ENCODE measurements around the gene SCG5. TPM values are rescaled to one million over a fixed set of nuclear protein-coding genes. Genes with fewer than 3 reads are reported as not detected.

SCG5 gene
- total RNA-seq, 1 donor from 2014 or later = 12.1 TPM

GRCh38 chr15:32692286-32692685, 50.8 kb downstream of the SCG5 start:
- Histone ChIP-seq H3K27me3 (ENCODE audit: insufficient read depth, low read length) (no peaks in the 10 kb centered on the region), H3K27ac (ENCODE audit: low read depth, low read length) (no peak overlapping the region), H3K79me2 (ENCODE audit: insufficient read depth, low read length) (no peaks in the 10 kb centered on the region), H3K9me3 (ENCODE audit: insufficient read depth, low read depth, low read length) (no peaks in the 10 kb centered on the region), H3K4me1 (ENCODE audit: insufficient read depth, low read length) (peaks cover 11% of the 10 kb centered on the region), H4K20me1 (ENCODE audit: insufficient read depth, low read length) (no peaks in the 10 kb centered on the region), H3K36me3 (ENCODE audit: insufficient read depth, low read length) (no peaks in the 10 kb centered on the region), H3K9ac (ENCODE audit: low read length) (no peak overlapping the region), H3K4me2 (ENCODE audit: low read length) (no peak overlapping the region), H3K4me3 (ENCODE audit: insufficient read depth, low read depth, low read length) (no peak overlapping the region), H2AFZ (ENCODE audit: low read depth, low read length) (no peak overlapping the region)
- peaks cover 14% of the 10 kb centered on the region for H3K4me1 Mint-ChIP-seq (ENCODE audit: low read depth, unreplicated experiment)
- H3K36me3 Mint-ChIP-seq (ENCODE audit: low read depth, unreplicated experiment) = no peaks in the 10 kb centered on the region
- H3K4me3 Mint-ChIP-seq (ENCODE audit: unreplicated experiment) = no peak overlapping the region
- no peak for TF ChIP-seq EZH2 (IDR thresholded peaks at IDR 0.05; ENCODE audit: insufficient read depth, low read length)
- TF ChIP-seq, protein P1, sequence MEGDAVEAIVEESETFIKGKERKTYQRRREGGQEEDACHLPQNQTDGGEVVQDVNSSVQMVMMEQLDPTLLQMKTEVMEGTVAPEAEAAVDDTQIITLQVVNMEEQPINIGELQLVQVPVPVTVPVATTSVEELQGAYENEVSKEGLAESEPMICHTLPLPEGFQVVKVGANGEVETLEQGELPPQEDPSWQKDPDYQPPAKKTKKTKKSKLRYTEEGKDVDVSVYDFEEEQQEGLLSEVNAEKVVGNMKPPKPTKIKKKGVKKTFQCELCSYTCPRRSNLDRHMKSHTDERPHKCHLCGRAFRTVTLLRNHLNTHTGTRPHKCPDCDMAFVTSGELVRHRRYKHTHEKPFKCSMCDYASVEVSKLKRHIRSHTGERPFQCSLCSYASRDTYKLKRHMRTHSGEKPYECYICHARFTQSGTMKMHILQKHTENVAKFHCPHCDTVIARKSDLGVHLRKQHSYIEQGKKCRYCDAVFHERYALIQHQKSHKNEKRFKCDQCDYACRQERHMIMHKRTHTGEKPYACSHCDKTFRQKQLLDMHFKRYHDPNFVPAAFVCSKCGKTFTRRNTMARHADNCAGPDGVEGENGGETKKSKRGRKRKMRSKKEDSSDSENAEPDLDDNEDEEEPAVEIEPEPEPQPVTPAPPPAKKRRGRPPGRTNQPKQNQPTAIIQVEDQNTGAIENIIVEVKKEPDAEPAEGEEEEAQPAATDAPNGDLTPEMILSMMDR (IDR thresholded peaks at IDR 0.05; ENCODE audit: insufficient read depth, low read depth, low read length) = no peak
- no peaks in the 10 kb centered on the region for H3K27me3 Mint-ChIP-seq (ENCODE audit: low read depth, unreplicated experiment)
- no peak for FAIRE-seq
- no peak for DNase-seq (ENCODE audit: low read depth)
- H3K27ac Mint-ChIP-seq (ENCODE audit: unreplicated experiment) = no peak overlapping the region
- no peaks in the 10 kb centered on the region for H3K9me3 Mint-ChIP-seq (ENCODE audit: unreplicated experiment)

GRCh38 chr15:32694222-32694983, 52.9 kb downstream of the SCG5 start:
- Histone ChIP-seq H3K27ac (ENCODE audit: low read depth, low read length) (no peak overlapping the region), H4K20me1 (ENCODE audit: insufficient read depth, low read length) (no peaks in the 10 kb centered on the region), H3K79me2 (ENCODE audit: insufficient read depth, low read length) (no peaks in the 10 kb centered on the region), H3K36me3 (ENCODE audit: insufficient read depth, low read length) (no peaks in the 10 kb centered on the region), H2AFZ (ENCODE audit: low read depth, low read length) (no peak overlapping the region), H3K9me3 (ENCODE audit: insufficient read depth, low read depth, low read length) (no peaks in the 10 kb centered on the region), H3K27me3 (ENCODE audit: insufficient read depth, low read length) (no peaks in the 10 kb centered on the region), H3K4me1 (ENCODE audit: insufficient read depth, low read length) (peaks cover 7% of the 10 kb centered on the region), H3K4me2 (ENCODE audit: low read length) (no peak overlapping the region), H3K9ac (ENCODE audit: low read length) (no peak overlapping the region), H3K4me3 (ENCODE audit: insufficient read depth, low read depth, low read length) (no peak overlapping the region)
- Mint-ChIP-seq H3K36me3 (ENCODE audit: low read depth, unreplicated experiment) (peaks cover 5% of the 10 kb centered on the region), H3K9me3 (ENCODE audit: unreplicated experiment) (peaks cover 2% of the 10 kb centered on the region), H3K4me1 (ENCODE audit: low read depth, unreplicated experiment) (peaks cover 6% of the 10 kb centered on the region), H3K4me3 (ENCODE audit: unreplicated experiment) (no peak overlapping the region), H3K27me3 (ENCODE audit: low read depth, unreplicated experiment) (no peaks in the 10 kb centered on the region), H3K27ac (ENCODE audit: unreplicated experiment) (no peak overlapping the region)
- DNase-seq (ENCODE audit: low read depth) = no peak
- FAIRE-seq = peak; percentile 17
- no peak for TF ChIP-seq EZH2 (IDR thresholded peaks at IDR 0.05; ENCODE audit: insufficient read depth, low read length)
- TF ChIP-seq, protein P1 (IDR thresholded peaks at IDR 0.05; ENCODE audit: insufficient read depth, low read depth, low read length) = no peak

DNA sequence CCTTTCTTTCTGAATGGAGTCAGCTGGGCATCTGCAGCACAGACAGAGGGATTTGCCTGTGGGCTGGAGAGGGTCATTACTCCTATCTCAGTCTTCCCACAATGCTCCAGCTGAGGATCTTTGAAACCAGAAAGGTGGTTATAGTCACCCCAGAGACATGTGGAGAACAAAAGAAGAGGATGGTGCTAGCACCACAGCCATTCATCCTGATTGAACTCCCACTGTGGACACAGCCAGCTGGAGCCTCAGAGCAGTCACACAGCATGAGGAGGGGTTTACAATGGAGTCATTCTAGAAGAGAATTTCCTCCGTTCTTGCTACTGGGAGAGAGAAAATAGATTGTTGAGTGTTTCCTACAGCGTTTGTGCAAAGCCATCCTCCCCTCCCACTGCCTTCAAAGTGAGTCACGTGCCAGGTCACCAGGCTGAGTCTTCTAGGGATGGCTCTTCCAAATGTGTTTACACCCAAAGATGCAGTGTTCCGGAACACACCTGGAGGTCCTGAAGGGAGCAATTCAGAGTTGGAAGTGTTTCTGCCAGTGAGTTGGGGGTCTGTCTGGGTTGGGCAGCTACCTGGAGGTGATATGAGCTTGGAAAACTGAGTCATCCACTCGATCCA, 57.4 kb downstream of the SCG5 start:
- H2AFZ ChIP-seq (ENCODE audit: low read depth, low read length) = peak overlapping the region; percentile 12

More for the DNA sequence above, 57.4 kb downstream of the SCG5 start:
- H3K4me1 Mint-ChIP-seq (ENCODE audit: low read depth, unreplicated experiment) = peaks cover 2% of the 10 kb centered on the region
- FAIRE-seq = no peak
- peaks cover 5% of the 10 kb centered on the region for H3K36me3 Mint-ChIP-seq (ENCODE audit: low read depth, unreplicated experiment)
- Histone ChIP-seq H3K27me3 (ENCODE audit: insufficient read depth, low read length) (no peaks in the 10 kb centered on the region), H3K9ac (ENCODE audit: low read length) (no peak overlapping the region), H3K27ac (ENCODE audit: low read depth, low read length) (peak overlapping the region; percentile 2), H3K9me3 (ENCODE audit: insufficient read depth, low read depth, low read length) (no peaks in the 10 kb centered on the region), H3K4me1 (ENCODE audit: insufficient read depth, low read length) (peaks cover 16% of the 10 kb centered on the region), H3K4me3 (ENCODE audit: insufficient read depth, low read depth, low read length) (no peak overlapping the region), H3K36me3 (ENCODE audit: insufficient read depth, low read length) (no peaks in the 10 kb centered on the region), H4K20me1 (ENCODE audit: insufficient read depth, low read length) (no peaks in the 10 kb centered on the region), H3K4me2 (ENCODE audit: low read length) (no peak overlapping the region), H3K79me2 (ENCODE audit: insufficient read depth, low read length) (no peaks in the 10 kb centered on the region)
- H3K4me3 Mint-ChIP-seq (ENCODE audit: unreplicated experiment) = no peak overlapping the region
- no peak for DNase-seq (ENCODE audit: low read depth)
- no peaks in the 10 kb centered on the region for H3K27me3 Mint-ChIP-seq (ENCODE audit: low read depth, unreplicated experiment)
- peaks cover 3% of the 10 kb centered on the region for H3K9me3 Mint-ChIP-seq (ENCODE audit: unreplicated experiment)
- H3K27ac Mint-ChIP-seq (ENCODE audit: unreplicated experiment) = no peak overlapping the region
- TF ChIP-seq, protein P1 (IDR thresholded peaks at IDR 0.05; ENCODE audit: insufficient read depth, low read depth, low read length) = no peak
- no peak for TF ChIP-seq EZH2 (IDR thresholded peaks at IDR 0.05; ENCODE audit: insufficient read depth, low read length)

All from astrocyte (in vitro differentiated cells and primary cell).